HFF-Myc (cell line): Measurements from ENCODE around the gene RWDD1.
A peak's percentile ranks its signal among the peaks of the same experiment; 100 is the strongest.

Experiments used
- DNase-seq: peaks from one replicate; pipeline ENCODE4 v3.0.0-alpha.2; 2011; ENCODE audit warnings: low read depth; ENCODE audit errors: extremely low read depth
- H3K4me3 ChIP-seq: replicated peaks from 2 replicates; pipeline ENCODE4 v1.5.1; 2011; ENCODE audit warnings: low read depth, mild to moderate bottlenecking, control low read depth, low read length
- TF ChIP-seq, protein P1 (sequence below): IDR thresholded peaks from 2 replicates; pipeline ENCODE4 v1.5.1; 2012; ENCODE audit warnings: mild to moderate bottlenecking, low read depth, low read length, control low read depth; ENCODE audit errors: missing control alignments

Gene RWDD1

DNA sequence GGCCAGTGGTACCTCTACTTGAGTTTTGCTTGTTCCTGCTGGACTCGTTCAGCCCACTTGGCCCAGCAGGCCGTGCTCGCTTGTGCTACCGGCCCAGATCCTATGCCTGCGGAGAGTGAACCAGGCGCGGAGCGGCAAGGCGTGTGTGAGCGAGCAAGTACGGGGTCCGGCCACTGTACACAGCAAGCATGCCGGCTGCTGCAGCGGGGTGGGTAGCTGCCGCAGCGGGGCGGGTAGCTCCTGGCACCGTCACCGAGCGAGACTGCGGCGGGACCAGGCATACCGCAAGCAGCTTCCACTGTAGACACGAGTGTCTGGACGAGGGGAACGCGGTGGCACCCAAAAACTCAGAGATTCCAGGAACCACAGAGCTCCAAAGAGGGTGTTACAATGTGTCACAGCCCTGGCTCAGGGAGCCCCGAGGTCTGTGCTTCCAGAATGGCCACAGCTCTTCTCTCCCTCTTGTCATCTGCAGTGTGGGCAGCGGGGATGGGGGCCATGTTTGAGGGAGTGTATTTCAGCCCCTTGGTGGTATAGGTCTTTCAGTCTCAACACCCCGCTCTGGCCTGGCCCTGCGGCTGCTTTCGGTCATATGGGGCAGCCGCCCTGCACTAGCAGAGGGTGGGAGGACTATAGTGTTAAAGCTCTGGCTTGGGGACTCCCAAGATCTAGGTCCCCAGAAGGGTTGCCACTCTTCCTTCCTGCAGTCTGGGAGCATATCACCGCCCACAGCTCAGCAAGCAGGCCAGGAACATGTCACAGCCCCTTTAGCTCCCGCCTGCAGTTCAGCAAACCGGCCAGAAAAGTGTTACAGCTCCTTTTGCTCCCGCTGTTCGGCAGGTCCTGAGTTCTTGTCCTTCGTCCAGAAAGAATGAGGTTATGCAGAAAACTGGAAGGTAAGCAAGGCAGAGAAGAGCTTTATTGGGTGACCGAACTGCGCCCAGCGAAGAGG lies 6.1 kb upstream of the RWDD1 start:
- no peak for DNase-seq
- no peak overlapping the region; the same call in 1 of the 2 replicates for H3K4me3 ChIP-seq
- TF ChIP-seq, protein P1, sequence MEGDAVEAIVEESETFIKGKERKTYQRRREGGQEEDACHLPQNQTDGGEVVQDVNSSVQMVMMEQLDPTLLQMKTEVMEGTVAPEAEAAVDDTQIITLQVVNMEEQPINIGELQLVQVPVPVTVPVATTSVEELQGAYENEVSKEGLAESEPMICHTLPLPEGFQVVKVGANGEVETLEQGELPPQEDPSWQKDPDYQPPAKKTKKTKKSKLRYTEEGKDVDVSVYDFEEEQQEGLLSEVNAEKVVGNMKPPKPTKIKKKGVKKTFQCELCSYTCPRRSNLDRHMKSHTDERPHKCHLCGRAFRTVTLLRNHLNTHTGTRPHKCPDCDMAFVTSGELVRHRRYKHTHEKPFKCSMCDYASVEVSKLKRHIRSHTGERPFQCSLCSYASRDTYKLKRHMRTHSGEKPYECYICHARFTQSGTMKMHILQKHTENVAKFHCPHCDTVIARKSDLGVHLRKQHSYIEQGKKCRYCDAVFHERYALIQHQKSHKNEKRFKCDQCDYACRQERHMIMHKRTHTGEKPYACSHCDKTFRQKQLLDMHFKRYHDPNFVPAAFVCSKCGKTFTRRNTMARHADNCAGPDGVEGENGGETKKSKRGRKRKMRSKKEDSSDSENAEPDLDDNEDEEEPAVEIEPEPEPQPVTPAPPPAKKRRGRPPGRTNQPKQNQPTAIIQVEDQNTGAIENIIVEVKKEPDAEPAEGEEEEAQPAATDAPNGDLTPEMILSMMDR, result no peak

DNA sequence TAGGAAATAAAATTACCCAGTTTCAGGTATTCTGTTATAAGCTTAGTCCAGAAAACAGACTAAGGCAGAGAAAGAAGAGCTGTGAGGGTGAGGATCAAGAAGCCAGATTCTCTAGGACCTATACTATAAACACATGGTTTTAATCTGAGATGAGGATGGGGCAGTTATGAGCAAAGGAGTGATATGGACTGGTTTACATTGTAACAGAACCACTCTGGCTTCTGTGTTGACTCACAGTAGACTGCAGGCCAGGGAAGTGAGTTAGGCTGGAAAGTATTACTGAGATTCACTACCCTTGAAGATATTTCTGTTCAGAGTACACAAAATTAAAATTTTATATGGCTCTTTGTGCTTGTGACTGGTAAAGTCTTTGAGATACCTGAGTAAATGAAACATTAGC lies 3.2 kb upstream of the RWDD1 start:
- no peak overlapping the region for H3K4me3 ChIP-seq
- no peak for DNase-seq
- TF ChIP-seq, protein P1, result no peak

DNA sequence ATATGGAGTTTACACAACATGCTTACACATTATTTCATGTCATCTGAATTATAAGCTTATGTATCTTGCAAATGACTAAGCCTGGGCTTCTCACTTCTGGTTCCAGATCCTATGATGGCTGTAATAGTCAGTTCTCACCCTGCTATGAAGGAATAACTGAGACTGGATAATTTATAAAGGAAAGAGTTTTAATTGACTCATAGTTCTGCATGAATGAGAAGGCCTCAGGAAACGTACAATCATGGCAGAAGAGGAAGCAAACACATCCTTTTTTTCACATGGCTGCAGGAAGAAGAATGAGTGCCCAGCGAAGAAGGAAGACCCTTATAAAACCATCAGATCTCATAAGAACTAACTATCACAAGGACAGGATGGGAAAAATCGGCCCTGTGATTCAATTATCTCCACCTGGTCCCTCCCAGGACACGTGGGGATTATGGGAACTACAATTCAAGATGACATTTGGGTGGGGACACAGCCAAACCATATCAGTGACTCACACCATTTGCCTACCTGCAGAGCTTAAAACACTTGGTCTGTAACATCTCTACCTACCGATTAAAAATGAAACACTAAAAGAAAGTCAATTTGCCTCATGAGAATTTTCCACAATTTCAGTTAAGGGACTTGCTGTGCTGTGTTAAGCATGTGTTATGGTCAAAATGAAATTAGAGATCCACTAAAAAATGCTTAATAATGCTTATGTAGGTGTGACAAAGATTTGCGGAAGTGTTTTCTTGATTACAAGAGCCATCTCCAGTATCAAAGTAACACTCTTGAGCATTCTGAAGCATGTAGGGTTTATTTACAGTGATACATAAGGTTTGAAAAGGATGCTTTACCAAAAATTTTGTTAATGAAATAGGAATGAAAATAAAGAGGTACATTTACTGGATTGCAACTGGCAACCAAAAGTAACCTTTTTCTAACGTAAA lies 2.2 kb upstream of the RWDD1 start:
- H3K4me3 ChIP-seq, result no peak overlapping the region; the same call in 1 of the 2 replicates
- DNase-seq, result no peak

DNA sequence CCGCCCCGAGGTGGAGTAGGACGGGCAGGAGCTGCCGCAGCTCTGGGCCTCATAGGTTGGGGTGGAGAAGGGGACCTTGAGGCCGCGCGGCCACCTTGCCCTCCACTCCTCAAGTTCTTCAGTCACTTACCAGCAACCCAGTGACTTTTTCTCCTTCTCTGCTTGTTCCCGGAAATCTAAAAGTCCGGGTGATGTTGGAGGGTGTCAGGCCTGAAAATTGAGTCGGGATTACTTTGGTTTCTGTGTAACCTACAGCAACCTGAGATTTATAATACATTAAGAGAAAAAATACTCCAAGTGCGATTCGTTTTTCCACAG lies 338 bp downstream of the RWDD1 start:
- TF ChIP-seq, protein P1, result no peak
- DNase-seq, result no peak
- peak overlapping the region; percentile 96 for H3K4me3 ChIP-seq

More for the DNA sequence above, 2.2 kb upstream of the RWDD1 start:
- TF ChIP-seq, protein P1, result no peak

DNA sequence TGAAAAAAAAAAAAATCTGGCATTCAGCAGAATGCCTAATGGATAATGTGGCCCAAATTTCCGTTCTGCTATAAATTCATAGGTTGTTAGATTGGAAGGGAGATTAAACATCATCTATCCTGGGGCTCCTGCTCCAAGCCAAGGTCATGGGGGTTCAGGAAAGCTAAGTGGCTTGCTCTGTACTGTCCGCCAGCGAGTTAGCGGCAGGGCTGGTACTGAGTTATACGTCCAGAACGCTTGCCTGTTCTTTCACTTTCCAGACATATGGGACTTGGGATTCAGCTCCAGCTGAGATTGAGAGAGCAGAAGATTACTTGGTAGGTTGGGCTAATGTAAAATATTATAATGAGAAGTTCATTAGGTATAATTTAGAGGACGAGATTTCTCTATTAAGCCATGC lies 858 bp downstream of the RWDD1 start:
- TF ChIP-seq, protein P1, result no peak
- H3K4me3 ChIP-seq, result peak overlapping the region; percentile 96
- DNase-seq, result no peak

DNA sequence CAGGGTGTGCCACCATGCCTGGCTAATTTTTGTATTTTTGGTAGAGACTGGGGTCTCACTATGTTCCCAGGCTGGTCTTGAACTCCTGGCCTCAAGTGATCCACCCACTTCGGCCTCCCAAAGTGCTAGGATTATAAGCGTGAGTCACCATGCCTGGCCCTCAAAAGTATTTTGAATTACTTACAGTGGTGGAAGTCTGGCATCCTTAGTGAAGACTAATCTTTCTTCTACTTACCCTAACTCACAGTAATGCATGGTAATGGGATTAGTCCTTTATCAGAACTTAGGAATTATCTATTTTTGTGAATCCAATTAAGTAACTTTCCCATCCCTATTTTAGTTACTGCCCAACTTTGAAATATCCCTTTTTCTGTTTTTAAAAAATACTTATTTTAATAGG lies 3.9 kb downstream of the RWDD1 start:
- no peak overlapping the region for H3K4me3 ChIP-seq
- no peak for DNase-seq
- TF ChIP-seq, protein P1, result no peak
